ENCODE measurements around the gene TTLL12.

GRCh38 chr22:43222987-43223386, 36.1 kb upstream of the TTLL12 start:
- TF ChIP-seq, protein P1, sequence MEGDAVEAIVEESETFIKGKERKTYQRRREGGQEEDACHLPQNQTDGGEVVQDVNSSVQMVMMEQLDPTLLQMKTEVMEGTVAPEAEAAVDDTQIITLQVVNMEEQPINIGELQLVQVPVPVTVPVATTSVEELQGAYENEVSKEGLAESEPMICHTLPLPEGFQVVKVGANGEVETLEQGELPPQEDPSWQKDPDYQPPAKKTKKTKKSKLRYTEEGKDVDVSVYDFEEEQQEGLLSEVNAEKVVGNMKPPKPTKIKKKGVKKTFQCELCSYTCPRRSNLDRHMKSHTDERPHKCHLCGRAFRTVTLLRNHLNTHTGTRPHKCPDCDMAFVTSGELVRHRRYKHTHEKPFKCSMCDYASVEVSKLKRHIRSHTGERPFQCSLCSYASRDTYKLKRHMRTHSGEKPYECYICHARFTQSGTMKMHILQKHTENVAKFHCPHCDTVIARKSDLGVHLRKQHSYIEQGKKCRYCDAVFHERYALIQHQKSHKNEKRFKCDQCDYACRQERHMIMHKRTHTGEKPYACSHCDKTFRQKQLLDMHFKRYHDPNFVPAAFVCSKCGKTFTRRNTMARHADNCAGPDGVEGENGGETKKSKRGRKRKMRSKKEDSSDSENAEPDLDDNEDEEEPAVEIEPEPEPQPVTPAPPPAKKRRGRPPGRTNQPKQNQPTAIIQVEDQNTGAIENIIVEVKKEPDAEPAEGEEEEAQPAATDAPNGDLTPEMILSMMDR (IDR thresholded peaks at IDR 0.05): no peak
- TF ChIP-seq EZH2 (IDR thresholded peaks at IDR 0.05; ENCODE audit: borderline replicate concordance, insufficient read depth, low read depth, low read length, poor library complexity, severe bottlenecking): no peak

All from B cell (primary cell).